LHCN-M2 (cell line): Measurements from ENCODE around the gene HOXD4. TPM values are rescaled to one million over a fixed set of nuclear protein-coding genes. Genes with fewer than 3 reads are reported as not detected.

Source experiments
- DNase-seq: peaks from one replicate; pipeline ENCODE4 v3.0.0-alpha.2; 2012; ENCODE audit warnings: low read depth
- total RNA-seq: library from RNA; depleted of rRNA; stranded (reverse); fragments of >200 nt; gene quantifications from 2 replicates; pipeline ENCODE4 v1.2.3, GENCODE V29; 2014

HOXD4 gene
- total RNA-seq, 1 experiment from 2014 or later = not detected

- no peak for DNase-seq
Measured at GRCh38 chr2:176170602-176171305, 19.4 kb downstream of the HOXD4 start.

DNA sequence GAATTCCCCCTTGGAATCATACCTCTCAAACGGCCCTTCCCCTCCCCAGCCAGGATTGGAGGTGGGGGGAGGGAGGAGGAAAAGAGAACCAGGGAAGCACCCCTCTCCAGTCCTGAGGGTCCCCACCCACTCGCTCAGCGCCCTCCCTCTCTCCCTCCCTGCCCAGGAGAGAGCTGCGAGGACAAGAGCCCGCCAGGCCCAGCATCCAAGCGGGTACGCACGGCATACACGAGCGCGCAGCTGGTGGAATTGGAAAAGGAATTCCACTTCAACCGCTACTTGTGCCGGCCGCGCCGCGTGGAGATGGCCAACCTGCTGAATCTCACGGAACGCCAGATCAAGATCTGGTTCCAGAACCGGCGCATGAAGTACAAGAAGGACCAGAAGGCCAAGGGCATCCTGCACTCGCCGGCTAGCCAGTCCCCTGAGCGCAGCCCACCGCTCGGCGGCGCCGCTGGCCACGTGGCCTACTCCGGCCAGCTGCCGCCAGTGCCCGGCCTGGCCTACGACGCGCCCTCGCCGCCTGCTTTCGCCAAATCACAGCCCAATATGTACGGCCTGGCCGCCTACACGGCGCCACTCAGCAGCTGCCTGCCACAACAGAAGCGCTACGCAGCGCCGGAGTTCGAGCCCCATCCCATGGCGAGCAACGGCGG, 20.1 kb downstream of the HOXD4 start:
- DNase-seq = no peak

- no peak for DNase-seq
Measured at GRCh38 chr2:176172007-176172894, 20.9 kb downstream of the HOXD4 start.

DNA sequence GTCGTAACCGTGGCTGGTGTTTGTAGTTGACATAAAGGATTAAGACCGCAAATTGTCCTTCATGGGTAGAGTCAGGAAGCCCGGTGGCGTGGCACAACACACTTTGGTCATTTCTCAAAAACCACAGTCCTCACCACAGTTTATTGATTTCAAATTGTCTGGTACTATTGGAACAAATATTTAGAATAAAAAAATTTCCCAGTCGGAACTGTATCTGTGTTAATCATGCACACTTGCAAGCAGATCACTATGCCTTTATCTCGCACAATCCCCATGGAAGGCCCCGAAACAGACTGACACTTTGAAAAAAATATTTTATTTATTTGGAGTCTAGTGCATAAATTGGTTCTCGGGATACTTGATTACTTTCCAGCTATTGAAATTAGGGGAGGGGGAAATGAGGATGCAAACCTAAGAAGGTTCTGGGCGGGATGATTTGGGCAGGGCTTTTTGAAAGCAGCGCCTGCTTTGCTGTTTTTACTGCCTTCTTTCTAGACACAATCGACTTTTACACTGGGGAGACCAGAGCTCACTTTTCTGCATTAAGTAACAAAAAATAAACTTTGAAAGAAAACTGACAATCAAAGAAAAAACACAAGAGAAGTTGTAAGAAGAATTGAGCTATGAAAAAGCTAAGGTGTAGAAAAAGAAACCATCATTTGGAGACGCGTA, 21.7 kb downstream of the HOXD4 start:
- DNase-seq = no peak

DNA sequence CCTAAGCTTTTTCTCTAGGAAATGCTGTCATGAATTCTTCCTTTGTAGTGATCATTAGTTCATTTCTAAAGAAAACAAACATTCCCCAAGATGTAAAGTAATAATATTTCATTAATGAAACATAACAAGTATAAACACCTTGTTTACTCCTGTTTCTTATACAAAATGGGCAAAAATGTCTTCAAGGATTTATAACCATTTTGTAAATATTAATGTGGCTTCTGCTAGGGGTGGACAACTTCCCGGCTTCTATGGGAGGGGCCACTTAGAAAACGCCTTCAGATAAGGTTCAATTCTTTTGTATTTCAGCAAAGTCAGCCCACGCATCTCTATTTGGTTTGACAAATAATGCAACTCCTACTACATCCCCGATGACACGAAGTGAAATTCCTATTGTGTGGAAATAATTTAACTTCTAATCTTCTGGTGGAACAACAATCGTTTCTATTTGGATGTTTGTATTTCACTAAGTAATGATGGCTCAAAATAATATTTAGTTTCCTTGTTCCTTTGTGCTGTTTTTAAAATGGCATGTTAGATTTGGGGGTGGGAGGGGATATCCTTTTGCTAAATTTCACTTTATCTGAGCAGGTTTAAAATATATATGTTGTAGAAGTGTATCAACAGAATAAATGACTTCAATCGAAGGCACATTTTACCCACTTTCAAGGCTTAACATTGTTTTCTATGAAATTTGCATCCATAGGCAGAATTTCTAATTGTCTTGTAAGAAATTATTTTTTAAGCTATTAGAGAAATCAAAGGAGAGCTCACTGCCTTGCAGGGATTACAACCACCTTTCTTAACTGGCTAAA, 22.4 kb downstream of the HOXD4 start:
- no peak for DNase-seq

DNA sequence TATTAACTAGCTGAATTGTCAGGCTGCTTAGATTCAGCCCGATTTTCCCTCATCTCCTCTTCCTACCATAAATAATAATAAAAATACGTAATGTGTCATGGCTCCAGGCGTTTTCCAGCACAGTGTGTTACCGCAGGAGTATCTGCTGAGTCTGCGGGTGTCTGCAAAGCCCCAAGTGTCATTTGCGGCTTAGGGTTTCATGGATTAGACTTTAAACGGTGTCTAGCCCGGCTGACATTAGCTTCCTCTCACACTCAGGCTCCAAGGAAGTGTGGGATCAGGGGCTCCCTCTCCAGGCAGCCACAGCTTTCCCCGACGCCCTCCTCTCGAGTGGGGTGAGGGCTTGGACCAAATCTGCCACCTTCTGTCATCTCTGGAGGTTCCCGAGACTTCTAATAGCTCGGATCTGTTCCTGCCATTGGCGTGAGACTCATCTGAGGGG, 23.1 kb downstream of the HOXD4 start:
- DNase-seq = no peak

- no peak for DNase-seq
Measured at GRCh38 chr2:176174824-176175708, 23.7 kb downstream of the HOXD4 start.

GRCh38 chr2:176175709-176176607, 24.6 kb downstream of the HOXD4 start:
- DNase-seq = no peak

- no peak for DNase-seq
Measured at GRCh38 chr2:176177580-176178037, 26.3 kb downstream of the HOXD4 start.

DNA sequence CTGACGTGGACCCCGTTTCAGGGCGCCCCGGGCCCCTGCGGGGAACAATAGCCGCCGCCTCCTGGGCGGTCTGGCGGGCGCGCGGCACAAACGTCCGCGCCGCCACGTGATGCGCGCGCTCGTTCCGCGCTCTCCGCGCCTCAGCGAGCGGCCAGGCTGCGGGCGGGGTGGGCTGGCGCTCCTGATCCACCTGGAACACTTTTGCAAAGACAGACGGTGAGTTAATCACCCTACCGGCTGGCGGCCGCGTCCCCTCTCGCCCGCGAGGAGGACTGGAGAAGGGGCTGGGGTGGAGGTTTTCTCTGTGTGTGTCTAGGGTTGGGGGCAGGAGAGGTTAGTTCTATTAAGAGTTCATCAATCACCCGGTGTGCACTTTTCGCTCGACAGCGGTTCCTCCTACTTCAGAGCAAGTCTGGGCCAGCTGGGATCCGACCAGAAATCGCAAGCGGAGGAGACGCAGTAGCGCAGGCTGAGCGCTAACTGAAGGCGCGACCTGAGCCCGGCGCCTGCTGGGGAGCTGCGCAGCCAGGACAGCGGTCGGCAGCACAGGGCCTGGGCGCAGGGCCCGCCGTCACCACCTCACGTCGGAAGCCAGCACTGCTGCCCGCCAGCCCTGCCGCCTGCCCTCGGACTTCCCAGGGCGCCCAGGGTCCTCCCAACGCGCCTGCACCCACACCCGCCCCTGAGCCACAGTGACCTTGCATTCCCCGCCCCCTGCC, 26.8 kb downstream of the HOXD4 start:
- DNase-seq = no peak

DNA sequence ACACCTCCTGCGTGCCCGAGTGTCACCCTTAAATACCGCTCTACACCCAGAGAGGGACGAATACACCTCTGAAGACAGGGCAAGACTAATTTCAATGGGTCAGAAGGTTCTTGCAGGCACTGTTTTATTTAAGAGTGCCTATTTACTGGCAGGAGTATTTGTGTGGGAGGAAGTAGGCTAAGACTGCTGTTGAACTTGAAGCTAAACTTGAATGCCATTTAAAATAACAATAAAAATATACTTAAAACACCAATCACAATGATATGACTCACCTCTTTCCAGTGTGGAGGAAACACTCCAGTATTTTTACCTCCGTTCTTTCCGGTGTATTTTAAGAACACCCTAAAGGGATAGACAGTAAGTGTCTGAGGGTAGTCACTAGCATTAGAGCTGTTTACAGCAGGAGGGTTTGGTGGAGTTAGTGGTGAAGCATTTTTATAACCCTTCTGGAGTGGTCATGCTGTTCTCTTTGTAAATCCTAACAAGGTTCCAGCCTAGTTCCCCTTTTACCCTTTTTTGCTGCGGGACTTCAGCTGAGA, 27.5 kb downstream of the HOXD4 start:
- no peak for DNase-seq

DNA sequence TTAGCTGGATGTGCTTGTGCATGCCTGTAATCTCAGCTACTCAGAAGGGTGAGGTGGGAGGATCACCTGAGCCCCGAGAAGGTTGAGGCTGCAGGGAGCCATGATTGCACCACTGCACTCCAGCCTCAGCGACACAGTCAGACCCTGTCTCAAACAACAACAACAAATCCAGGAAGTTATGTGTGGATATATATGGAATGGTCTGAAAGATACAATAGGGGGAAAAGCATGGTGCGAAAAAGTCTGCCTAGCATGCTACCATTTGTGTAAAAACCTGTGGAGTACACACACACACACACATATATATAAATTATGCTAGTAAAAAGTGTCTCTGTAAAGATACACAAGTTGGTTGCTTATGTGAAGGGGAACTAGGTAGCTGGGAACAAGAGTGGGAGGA, 30.2 kb downstream of the HOXD4 start:
- no peak for DNase-seq

DNA sequence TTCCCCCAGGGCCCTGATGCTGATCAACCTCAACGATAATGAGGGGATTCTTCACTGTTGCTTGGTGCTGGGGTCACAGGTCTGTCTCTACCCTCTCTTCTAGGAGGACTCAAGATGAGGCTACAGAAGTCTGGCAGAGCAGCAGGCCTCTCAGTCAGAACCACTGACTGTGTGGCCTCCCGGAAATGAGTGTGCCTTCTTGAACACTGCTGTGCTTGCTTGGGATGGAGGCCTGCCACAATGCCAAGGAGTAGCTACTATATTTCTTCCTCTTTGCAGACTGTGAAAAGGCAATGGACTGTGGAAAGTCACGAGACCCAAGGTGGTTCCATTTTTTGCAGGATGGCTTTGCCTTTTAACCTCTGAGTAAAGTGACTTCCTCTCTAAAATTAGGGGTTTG, 31.3 kb downstream of the HOXD4 start:
- no peak for DNase-seq

- no peak for DNase-seq
Measured at GRCh38 chr2:176184749-176185148, 33.4 kb downstream of the HOXD4 start.

DNA sequence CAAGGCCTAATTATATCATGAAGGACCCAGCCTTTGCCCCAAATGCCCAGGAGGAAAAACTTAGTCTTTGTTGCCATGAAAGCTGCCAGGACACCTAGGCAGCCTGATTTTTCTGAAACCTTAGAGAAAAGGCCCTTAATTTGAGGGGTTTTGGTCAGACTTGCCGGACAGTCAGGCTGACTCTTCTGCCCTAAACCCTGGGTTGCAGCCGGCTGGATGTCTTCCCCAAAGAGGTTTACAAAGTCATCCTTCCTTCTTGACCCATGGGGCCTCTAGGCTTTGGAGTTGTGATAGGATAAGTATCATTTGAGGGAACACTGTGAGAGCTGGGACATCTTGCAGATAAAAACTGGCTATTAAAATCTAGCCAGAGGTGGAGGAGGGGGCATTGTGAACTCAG, 34.7 kb downstream of the HOXD4 start:
- no peak for DNase-seq

- DNase-seq = no peak
Measured at GRCh38 chr2:176187200-176187898, 36.0 kb downstream of the HOXD4 start.
